ENCODE measurements around the gene TESMIN. TPM values are rescaled to one million over a fixed set of nuclear protein-coding genes. Genes with fewer than 3 reads are reported as not detected.

TESMIN gene
- total RNA-seq, 1 donor from 2014 or later: 8.1 TPM

- Mint-ChIP-seq H3K4me3 (no peak overlapping the region), H3K4me1 (peaks cover 12% of the 10 kb centered on the region), H3K27me3 (ENCODE audit: insufficient read depth, low read depth) (peaks cover 6% of the 10 kb centered on the region), H3K27ac (peak overlapping the region; percentile 10), H3K36me3 (no peaks in the 10 kb centered on the region), H3K9me3 (no peaks in the 10 kb centered on the region)
- no peaks in the 10 kb centered on the region for H3K9me3 ChIP-seq (ENCODE audit: low read depth)
- no peak for TF ChIP-seq EZH2phosphoT487 (IDR thresholded peaks at IDR 0.05)
- TF ChIP-seq CTCF (IDR thresholded peaks at IDR 0.05): no peak
- H2AFZ ChIP-seq (replicated peaks): no peak overlapping the region
- no peak overlapping the region for H3K27ac ChIP-seq
- H3K9ac ChIP-seq: no peak overlapping the region
- H4K20me1 ChIP-seq (ENCODE audit: low read depth): no peaks in the 10 kb centered on the region
- no peaks in the 10 kb centered on the region for H3K27me3 ChIP-seq
- H3K4me2 ChIP-seq: no peak overlapping the region
- no peaks in the 10 kb centered on the region for H3K36me3 ChIP-seq
- H3F3A ChIP-seq (ENCODE audit: low read depth): no peaks in the 10 kb centered on the region
- H3K4me1 ChIP-seq: peaks cover 3% of the 10 kb centered on the region
- DNase-seq (ENCODE audit: low spot score): peak; percentile 46
- H3K4me3 ChIP-seq: no peak overlapping the region
- no peaks in the 10 kb centered on the region for H3K79me2 ChIP-seq (ENCODE audit: low read depth)
These were observed 11.9 kb upstream of the TESMIN start for GRCh38 chr11:68763181-68763721.

- Histone ChIP-seq H3K4me3 (no peak overlapping the region), H4K20me1 (ENCODE audit: low read depth) (no peaks in the 10 kb centered on the region), H3K9ac (no peak overlapping the region), H3K79me2 (ENCODE audit: low read depth) (no peaks in the 10 kb centered on the region), H3K4me1 (peaks cover 7% of the 10 kb centered on the region), H3K27me3 (no peaks in the 10 kb centered on the region), H3K4me2 (no peak overlapping the region), H2AFZ (replicated peaks) (no peak overlapping the region), H3F3A (ENCODE audit: low read depth) (no peaks in the 10 kb centered on the region), H3K9me3 (ENCODE audit: low read depth) (no peaks in the 10 kb centered on the region), H3K36me3 (no peaks in the 10 kb centered on the region), H3K27ac (no peak overlapping the region)
- H3K9me3 Mint-ChIP-seq: no peaks in the 10 kb centered on the region
- no peak for DNase-seq (ENCODE audit: low spot score)
- no peak overlapping the region for H3K27ac Mint-ChIP-seq
- peaks cover 12% of the 10 kb centered on the region for H3K4me1 Mint-ChIP-seq
- H3K4me3 Mint-ChIP-seq: no peak overlapping the region
- no peaks in the 10 kb centered on the region for H3K36me3 Mint-ChIP-seq
- peaks cover 5% of the 10 kb centered on the region for H3K27me3 Mint-ChIP-seq (ENCODE audit: insufficient read depth, low read depth)
- no peak for TF ChIP-seq CTCF (IDR thresholded peaks at IDR 0.05)
- no peak for TF ChIP-seq EZH2 (IDR thresholded peaks at IDR 0.05)
- no peak for TF ChIP-seq EZH2phosphoT487 (IDR thresholded peaks at IDR 0.05)
These were observed 11.2 kb upstream of the TESMIN start for GRCh38 chr11:68762481-68762880.

GRCh38 chr11:68761801-68762200, 10.5 kb upstream of the TESMIN start:
- no peaks in the 10 kb centered on the region for H3K36me3 Mint-ChIP-seq
- H3K4me3 ChIP-seq: no peak overlapping the region
- no peak overlapping the region for H3K4me3 Mint-ChIP-seq
- no peak overlapping the region for H3K9ac ChIP-seq
- H3K79me2 ChIP-seq (ENCODE audit: low read depth): no peaks in the 10 kb centered on the region
- H3K4me1 Mint-ChIP-seq: peaks cover 13% of the 10 kb centered on the region
- H3K4me1 ChIP-seq: peaks cover 9% of the 10 kb centered on the region
- H3K9me3 Mint-ChIP-seq: no peaks in the 10 kb centered on the region
- H2AFZ ChIP-seq (replicated peaks): no peak overlapping the region
- peaks cover 5% of the 10 kb centered on the region for H3K27me3 Mint-ChIP-seq (ENCODE audit: insufficient read depth, low read depth)
- no peak overlapping the region for H3K27ac Mint-ChIP-seq
- no peaks in the 10 kb centered on the region for H4K20me1 ChIP-seq (ENCODE audit: low read depth)
- H3K4me2 ChIP-seq: no peak overlapping the region
- H3K36me3 ChIP-seq: no peaks in the 10 kb centered on the region
- H3K27ac ChIP-seq: no peak overlapping the region
- no peak for TF ChIP-seq EZH2 (IDR thresholded peaks at IDR 0.05)
- TF ChIP-seq EZH2phosphoT487 (IDR thresholded peaks at IDR 0.05): no peak
- TF ChIP-seq CTCF (IDR thresholded peaks at IDR 0.05): no peak
- no peaks in the 10 kb centered on the region for H3K9me3 ChIP-seq (ENCODE audit: low read depth)
- no peaks in the 10 kb centered on the region for H3K27me3 ChIP-seq
- DNase-seq (ENCODE audit: low spot score): no peak
- H3F3A ChIP-seq (ENCODE audit: low read depth): no peaks in the 10 kb centered on the region
